Measurements from ENCODE around the gene STXBP2. TPM values are rescaled to one million over a fixed set of nuclear protein-coding genes. Genes with fewer than 3 reads are reported as not detected.

STXBP2 gene
- total RNA-seq, 3 donors from 2014 or later (not counting 1 experiment from before 2014, with no cell fraction given), result 366 to 409 (median 384) TPM

DNA sequence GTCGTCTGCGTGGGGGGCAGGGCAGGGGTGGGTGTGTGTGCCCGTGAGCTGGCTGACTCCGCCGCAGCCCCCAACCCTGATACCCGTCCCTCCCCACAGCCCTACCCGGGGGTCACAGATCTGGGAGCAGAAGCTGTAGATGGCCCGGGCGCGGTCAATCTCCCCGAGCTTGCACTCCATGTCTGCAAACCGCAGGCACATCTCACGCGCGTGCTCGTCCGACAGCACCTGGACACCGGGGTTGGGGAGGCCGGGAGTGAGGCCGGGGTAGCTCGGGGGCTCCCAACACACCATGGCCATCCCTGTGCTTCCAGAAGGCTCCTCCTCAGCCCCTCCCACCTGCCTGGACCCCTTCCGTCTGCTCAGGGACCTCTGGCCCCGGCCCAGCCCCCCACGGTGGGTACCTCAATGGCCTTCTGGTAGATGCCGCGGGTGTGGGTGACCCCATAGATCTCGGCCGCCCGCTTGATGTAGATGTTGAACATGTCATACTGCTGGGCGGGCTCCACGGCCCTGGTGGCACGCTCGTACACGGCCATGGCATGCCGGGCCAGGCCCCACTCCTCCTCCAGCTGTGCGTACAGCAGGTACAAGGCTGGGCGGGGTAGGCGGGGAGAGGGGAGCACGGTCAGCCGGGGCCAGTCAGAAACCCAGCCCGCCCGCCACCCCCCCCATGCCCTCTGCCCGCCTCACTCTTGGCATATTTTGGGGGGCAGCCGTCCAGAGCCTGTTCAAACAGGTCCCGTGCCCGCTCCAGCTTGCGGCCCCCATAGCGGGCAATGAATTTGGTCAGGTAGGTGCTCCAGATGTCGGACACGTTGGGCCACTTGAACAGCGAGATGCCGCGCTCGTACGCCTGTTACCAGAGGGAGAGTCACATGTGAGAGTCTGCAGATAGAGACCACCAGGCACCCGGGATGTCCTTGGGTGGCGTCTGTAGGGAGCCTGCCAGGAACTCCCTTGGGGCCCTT lies 16.2 kb upstream of the STXBP2 start:
- Mint-ChIP-seq H3K9me3 (no peaks in the 10 kb centered on the region), H3K36me3 (no peaks in the 10 kb centered on the region)
- 98% methylated on average over 56 of the region's 57 CpGs for WGBS (ENCODE audit: insufficient coverage)

DNA sequence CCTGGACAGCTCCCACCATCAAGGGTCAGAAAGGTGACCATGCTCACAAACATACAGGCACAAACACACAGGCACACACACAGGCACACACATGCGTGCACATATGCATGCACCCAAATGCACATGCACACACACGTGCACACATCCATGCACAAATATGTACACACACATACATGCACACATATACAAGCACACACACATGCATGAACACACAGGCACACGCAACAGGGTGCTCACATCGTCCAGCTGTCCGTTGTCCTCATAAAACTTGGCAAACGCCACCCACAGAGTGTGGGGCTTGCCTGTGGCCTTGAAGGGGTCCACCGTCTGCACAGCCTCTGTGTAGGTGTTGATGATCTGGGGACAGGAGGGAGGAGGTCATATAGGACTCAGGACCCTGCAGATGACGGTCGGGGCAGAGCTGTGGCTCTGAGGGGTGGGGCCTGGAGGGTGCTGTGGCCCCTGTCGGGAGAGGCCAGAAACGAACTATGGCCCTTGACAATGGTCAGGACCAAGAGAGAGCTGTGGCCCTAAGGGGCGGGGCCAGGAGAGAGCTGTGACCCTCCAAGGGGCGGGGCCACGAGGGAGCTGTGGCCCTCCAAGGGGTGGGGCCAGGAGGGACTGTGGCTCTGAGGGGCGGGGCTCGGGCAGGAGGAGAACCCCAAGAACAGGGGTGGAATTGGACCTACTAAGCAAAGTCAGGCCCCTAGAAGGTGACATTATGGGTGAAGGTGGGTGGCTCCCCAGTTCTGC lies 13.8 kb upstream of the STXBP2 start:
- WGBS (ENCODE audit: insufficient coverage), result 94% methylated on average over 16 of the region's 16 CpGs
- Mint-ChIP-seq H3K4me3 (no peak overlapping the region), H3K36me3 (no peaks in the 10 kb centered on the region), H3K9me3 (no peaks in the 10 kb centered on the region), H3K27ac (peak overlapping the region in 1 of 2 donors; percentile 23), H3K4me1 (peaks cover 1 to 27% of the 10 kb centered on the region in 2 donors), H3K27me3 (ENCODE audit: low read depth in 2 of 2) (no peaks in the 10 kb centered on the region)
- DNase-seq (no peak), ATAC-seq (peak in 2 of 3 donors; percentile 32 to 44)
- Histone ChIP-seq H3K4me3 (ENCODE audit: low read length) (no peak overlapping the region), H3K27ac (ENCODE audit: low read length) (no peak overlapping the region), H3K27me3 (ENCODE audit: control insufficient read depth, insufficient read depth, low read length) (no peaks in the 10 kb centered on the region), H3K9me3 (ENCODE audit: control insufficient read depth, insufficient read depth, low read length) (no peaks in the 10 kb centered on the region), H3K4me1 (ENCODE audit: control insufficient read depth, insufficient read depth, low read length) (peaks cover 6% of the 10 kb centered on the region), H3K36me3 (ENCODE audit: control insufficient read depth, insufficient read depth, low read length) (peaks cover 64% of the 10 kb centered on the region)
- TF ChIP-seq, protein P1, sequence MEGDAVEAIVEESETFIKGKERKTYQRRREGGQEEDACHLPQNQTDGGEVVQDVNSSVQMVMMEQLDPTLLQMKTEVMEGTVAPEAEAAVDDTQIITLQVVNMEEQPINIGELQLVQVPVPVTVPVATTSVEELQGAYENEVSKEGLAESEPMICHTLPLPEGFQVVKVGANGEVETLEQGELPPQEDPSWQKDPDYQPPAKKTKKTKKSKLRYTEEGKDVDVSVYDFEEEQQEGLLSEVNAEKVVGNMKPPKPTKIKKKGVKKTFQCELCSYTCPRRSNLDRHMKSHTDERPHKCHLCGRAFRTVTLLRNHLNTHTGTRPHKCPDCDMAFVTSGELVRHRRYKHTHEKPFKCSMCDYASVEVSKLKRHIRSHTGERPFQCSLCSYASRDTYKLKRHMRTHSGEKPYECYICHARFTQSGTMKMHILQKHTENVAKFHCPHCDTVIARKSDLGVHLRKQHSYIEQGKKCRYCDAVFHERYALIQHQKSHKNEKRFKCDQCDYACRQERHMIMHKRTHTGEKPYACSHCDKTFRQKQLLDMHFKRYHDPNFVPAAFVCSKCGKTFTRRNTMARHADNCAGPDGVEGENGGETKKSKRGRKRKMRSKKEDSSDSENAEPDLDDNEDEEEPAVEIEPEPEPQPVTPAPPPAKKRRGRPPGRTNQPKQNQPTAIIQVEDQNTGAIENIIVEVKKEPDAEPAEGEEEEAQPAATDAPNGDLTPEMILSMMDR (IDR thresholded peaks at IDR 0.05), result no peak
- intact Hi-C loops (cut with micrococcal nuclease), result no loop called here

More for the DNA sequence above, 16.2 kb upstream of the STXBP2 start:
- Histone ChIP-seq H3K4me1 (ENCODE audit: control insufficient read depth, insufficient read depth, low read length) (no peaks in the 10 kb centered on the region), H3K4me3 (ENCODE audit: low read length) (no peak overlapping the region), H3K36me3 (ENCODE audit: control insufficient read depth, insufficient read depth, low read length) (peaks cover 51% of the 10 kb centered on the region), H3K27ac (ENCODE audit: low read length) (no peak overlapping the region), H3K27me3 (ENCODE audit: control insufficient read depth, insufficient read depth, low read length) (no peaks in the 10 kb centered on the region), H3K9me3 (ENCODE audit: control insufficient read depth, insufficient read depth, low read length) (no peaks in the 10 kb centered on the region)
- Mint-ChIP-seq H3K4me1 (peaks cover 0 to 16% of the 10 kb centered on the region in 2 donors), H3K4me3 (no peak overlapping the region), H3K27me3 (ENCODE audit: low read depth in 2 of 2) (no peaks in the 10 kb centered on the region), H3K27ac (no peak overlapping the region)
- DNase-seq (no peak), ATAC-seq (no peak)
- TF ChIP-seq, protein P1 (IDR thresholded peaks at IDR 0.05), result no peak
- intact Hi-C loops (cut with micrococcal nuclease), result no loop called here

DNA sequence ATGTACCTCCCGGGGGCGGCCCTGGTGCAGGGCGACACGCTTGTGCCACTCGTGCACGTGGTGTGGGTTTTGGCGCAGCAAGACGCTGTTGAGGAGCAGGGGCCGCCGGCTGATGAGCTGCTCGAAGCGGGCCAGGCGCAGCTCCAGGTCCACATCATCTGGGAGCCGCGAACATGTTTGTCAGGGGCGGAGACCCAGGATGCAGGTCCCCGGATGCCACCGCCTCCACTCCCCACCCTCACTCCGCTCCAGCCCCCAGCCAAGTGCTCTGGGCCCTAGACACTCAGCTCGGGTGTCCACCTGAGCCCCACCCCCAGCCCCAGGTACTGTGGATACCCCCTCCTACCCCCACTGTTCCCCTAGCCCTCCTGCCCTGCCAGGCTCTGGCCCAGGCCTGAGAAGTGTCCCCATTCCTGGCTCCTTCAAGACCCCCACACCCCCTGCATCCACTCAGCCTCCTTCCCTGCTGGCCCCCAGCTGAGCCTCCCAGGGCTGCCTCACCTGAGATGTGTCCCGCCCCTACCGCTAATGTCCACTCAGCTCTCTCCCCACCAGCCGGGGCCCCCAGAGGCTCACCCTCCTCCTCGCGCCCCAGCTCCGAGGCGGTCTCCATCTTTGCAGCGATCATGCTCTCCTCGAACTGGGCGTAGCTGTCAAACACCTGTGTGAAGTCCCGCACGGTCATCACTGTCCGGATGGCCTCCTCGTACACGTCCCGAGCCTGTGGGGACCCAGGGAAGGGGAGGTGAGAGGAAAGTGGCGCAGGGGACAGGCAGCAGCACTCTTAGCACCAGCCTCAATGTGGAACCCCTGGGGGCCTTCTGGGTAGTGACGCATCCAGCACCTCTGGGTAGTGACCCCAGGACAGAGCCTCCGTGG lies 12.9 kb upstream of the STXBP2 start:
- intact Hi-C loops (cut with micrococcal nuclease), result no loop called here
- Histone ChIP-seq H3K4me3 (ENCODE audit: low read length) (no peak overlapping the region), H3K4me1 (ENCODE audit: control insufficient read depth, insufficient read depth, low read length) (peaks cover 15% of the 10 kb centered on the region), H3K9me3 (ENCODE audit: control insufficient read depth, insufficient read depth, low read length) (no peaks in the 10 kb centered on the region), H3K36me3 (ENCODE audit: control insufficient read depth, insufficient read depth, low read length) (peaks cover 62% of the 10 kb centered on the region), H3K27me3 (ENCODE audit: control insufficient read depth, insufficient read depth, low read length) (no peaks in the 10 kb centered on the region), H3K27ac (ENCODE audit: low read length) (no peak overlapping the region)
- no peaks in the 10 kb centered on the region for H3K9me3 Mint-ChIP-seq
- no peaks in the 10 kb centered on the region for H3K27me3 Mint-ChIP-seq (ENCODE audit: low read depth in 2 of 2)
- no peak for DNase-seq
- WGBS (ENCODE audit: insufficient coverage), result 97% methylated on average over 39 of the region's 39 CpGs
- peaks cover 10 to 28% of the 10 kb centered on the region in 2 donors for H3K4me1 Mint-ChIP-seq
- peak in 1 of 3 donors; percentile 5 for ATAC-seq
- no peaks in the 10 kb centered on the region for H3K36me3 Mint-ChIP-seq
- no peak overlapping the region for H3K27ac Mint-ChIP-seq
- TF ChIP-seq, protein P1 (IDR thresholded peaks at IDR 0.05), result no peak
- H3K4me3 Mint-ChIP-seq, result no peak overlapping the region
